Endothelial cell (in vitro differentiated cells): Measurements from ENCODE around the gene TBCK. TPM values are rescaled to one million over a fixed set of nuclear protein-coding genes. Genes with fewer than 3 reads are reported as not detected.

Source experiments
- DNase-seq: peaks from one replicate; pipeline ENCODE4 v3.0.0; 2021; ENCODE audit warnings: low spot score
- H3K27ac Mint-ChIP-seq: one replicate; pipeline ENCODE4 v1.8.0; 2021; ENCODE audit warnings: mixed read lengths, inconsistent platforms; ENCODE audit not compliant: unreplicated experiment
- H3K27me3 Mint-ChIP-seq: one replicate; pipeline ENCODE4 v1.8.0; 2021; ENCODE audit warnings: mild to moderate bottlenecking, moderate library complexity, mixed read lengths, inconsistent platforms; ENCODE audit not compliant: unreplicated experiment
- H3K36me3 Mint-ChIP-seq: one replicate; pipeline ENCODE4 v1.8.0; 2021; ENCODE audit warnings: mild to moderate bottlenecking, low read depth, mixed read lengths, inconsistent platforms; ENCODE audit not compliant: unreplicated experiment
- H3K4me1 Mint-ChIP-seq: one replicate; pipeline ENCODE4 v1.8.0; 2021; ENCODE audit warnings: mild to moderate bottlenecking, mixed read lengths, inconsistent platforms; ENCODE audit not compliant: unreplicated experiment
- H3K4me3 Mint-ChIP-seq: one replicate; pipeline ENCODE4 v1.8.0; 2021; ENCODE audit warnings: mild to moderate bottlenecking, mixed read lengths, inconsistent platforms; ENCODE audit not compliant: unreplicated experiment
- H3K9me3 Mint-ChIP-seq: one replicate; pipeline ENCODE4 v1.8.0; 2021; ENCODE audit warnings: mixed read lengths, inconsistent platforms; ENCODE audit not compliant: unreplicated experiment
- total RNA-seq: library from RNA; stranded (reverse); fragmentation: NEBNext Ultra II Directional; extraction: Animal tissue kit (Norgen Biotek cat#: 25700); gene quantifications from one replicate; pipeline ENCODE4 v1.2.1, GENCODE V29; 2021; ENCODE audit not compliant: unreplicated experiment
- TF ChIP-seq, protein P1 (sequence below): fragments of 200-600 bp; sonication (generic); IDR thresholded peaks from one replicate; pipeline ENCODE4 v1.5.0; 2021; ENCODE audit warnings: antibody characterized with exemption; ENCODE audit not compliant: unreplicated experiment

The TBCK gene
- total RNA-seq, 1 donor from 2014 or later: 48.6 TPM

DNA sequence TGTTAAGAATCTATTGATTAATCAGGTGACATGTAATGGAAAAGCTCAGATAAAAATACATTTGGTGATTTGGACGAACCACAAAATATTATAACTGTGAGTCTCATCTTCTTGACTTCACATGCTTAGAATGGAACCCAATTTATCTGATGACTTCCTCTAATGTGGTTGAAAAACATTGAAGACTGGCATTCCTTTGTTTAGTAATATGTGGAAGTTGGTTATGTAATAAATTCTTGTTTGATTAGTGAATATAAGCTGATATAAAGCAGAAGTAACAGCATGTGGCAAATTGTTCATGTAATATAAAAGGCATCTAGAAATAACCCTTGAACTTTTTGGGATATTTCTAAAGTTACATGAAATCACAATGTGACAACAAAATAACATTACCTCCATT, 42.9 kb upstream of the TBCK start:
- Mint-ChIP-seq H3K27me3 (no peaks in the 10 kb centered on the region), H3K4me1 (peaks cover 2% of the 10 kb centered on the region), H3K4me3 (no peak overlapping the region), H3K27ac (no peak overlapping the region), H3K9me3 (no peaks in the 10 kb centered on the region), H3K36me3 (no peaks in the 10 kb centered on the region)
- TF ChIP-seq, protein P1, sequence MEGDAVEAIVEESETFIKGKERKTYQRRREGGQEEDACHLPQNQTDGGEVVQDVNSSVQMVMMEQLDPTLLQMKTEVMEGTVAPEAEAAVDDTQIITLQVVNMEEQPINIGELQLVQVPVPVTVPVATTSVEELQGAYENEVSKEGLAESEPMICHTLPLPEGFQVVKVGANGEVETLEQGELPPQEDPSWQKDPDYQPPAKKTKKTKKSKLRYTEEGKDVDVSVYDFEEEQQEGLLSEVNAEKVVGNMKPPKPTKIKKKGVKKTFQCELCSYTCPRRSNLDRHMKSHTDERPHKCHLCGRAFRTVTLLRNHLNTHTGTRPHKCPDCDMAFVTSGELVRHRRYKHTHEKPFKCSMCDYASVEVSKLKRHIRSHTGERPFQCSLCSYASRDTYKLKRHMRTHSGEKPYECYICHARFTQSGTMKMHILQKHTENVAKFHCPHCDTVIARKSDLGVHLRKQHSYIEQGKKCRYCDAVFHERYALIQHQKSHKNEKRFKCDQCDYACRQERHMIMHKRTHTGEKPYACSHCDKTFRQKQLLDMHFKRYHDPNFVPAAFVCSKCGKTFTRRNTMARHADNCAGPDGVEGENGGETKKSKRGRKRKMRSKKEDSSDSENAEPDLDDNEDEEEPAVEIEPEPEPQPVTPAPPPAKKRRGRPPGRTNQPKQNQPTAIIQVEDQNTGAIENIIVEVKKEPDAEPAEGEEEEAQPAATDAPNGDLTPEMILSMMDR: no peak
- no peak for DNase-seq

DNA sequence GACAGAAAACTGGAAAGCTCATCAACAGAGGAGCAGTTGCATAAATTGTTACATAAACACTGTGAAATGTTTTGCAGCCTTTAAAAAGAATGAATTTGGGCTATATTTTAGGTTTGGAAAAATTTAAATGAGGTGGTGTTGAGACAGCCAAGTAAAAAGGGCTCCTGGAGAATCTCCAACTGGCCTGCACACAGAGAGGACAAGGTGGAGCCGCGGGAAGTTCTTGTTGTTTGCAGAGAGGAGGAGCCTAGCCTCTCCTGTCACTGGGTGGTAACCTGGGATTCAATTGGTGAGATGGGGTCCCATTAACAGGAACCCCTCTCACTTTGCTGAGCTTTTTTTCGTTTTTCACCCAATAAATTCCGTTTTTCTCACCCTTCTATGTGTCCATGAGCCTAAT, 39.2 kb upstream of the TBCK start:
- DNase-seq: no peak
- TF ChIP-seq, protein P1: no peak
- Mint-ChIP-seq H3K4me3 (no peak overlapping the region), H3K27me3 (no peaks in the 10 kb centered on the region), H3K9me3 (no peaks in the 10 kb centered on the region), H3K4me1 (peaks cover 2% of the 10 kb centered on the region), H3K27ac (no peak overlapping the region), H3K36me3 (no peaks in the 10 kb centered on the region)

DNA sequence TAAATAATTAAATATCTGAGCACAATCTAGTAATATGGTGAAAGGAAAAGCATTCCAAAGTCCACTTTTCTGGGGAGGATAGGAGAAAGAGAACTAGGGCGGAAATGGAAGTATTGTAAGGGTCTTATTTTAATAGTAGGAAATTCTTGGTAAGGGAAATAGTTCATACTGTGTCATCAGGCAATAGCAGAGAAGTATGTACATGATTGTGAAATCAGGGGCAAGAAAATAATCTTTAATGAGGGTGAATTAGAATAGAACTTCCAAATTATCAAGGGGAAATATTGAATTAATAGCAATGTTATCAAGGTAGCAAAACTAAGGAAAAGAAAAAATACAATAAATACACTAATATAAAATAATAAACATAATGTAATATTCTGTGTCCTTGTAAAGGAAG, 37.8 kb upstream of the TBCK start:
- Mint-ChIP-seq H3K36me3 (no peaks in the 10 kb centered on the region), H3K27me3 (no peaks in the 10 kb centered on the region), H3K27ac (no peak overlapping the region), H3K4me3 (no peak overlapping the region), H3K4me1 (no peaks in the 10 kb centered on the region), H3K9me3 (no peaks in the 10 kb centered on the region)
- DNase-seq: no peak
- TF ChIP-seq, protein P1: no peak

DNA sequence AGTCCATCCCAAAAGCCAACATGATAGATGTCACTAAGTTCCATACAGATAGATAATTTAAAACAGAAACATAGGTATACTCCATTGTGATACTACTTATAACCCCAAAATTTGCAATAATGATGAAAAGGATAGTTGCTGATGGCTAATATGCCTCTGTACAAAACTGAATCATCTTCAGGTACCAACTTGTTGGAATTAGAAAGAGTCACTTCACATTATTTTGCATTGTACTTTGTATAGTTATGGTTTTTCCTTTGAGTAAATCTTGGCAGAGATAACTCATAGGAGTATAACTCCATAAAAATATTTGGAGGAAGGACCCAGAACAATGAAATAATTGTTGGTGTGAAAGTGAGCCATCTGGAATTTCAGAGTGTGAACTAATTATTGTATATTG, 35.0 kb upstream of the TBCK start:
- Mint-ChIP-seq H3K27ac (no peak overlapping the region), H3K9me3 (no peaks in the 10 kb centered on the region), H3K4me3 (no peak overlapping the region), H3K36me3 (no peaks in the 10 kb centered on the region), H3K4me1 (no peaks in the 10 kb centered on the region), H3K27me3 (no peaks in the 10 kb centered on the region)
- TF ChIP-seq, protein P1: no peak
- no peak for DNase-seq

DNA sequence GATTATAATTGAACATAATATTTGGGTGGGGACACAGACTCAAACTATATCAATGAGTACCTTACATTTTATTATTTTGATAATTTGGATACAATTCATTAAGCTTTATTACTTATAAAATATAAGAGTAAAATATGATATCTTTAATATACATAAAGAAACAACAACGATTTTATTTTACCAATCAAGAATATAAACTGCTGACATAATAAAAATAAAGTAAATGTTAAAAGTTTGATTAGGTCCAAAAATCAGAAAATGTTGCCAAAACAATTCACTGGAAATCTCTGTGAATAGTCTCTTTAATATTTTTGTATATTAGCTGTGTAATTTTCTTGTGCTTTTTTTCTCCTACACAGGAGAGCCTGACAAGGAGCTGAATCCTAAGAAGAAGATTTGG, 31.2 kb upstream of the TBCK start:
- TF ChIP-seq, protein P1: no peak
- no peak overlapping the region for H3K27ac Mint-ChIP-seq
- no peaks in the 10 kb centered on the region for H3K4me1 Mint-ChIP-seq
- H3K9me3 Mint-ChIP-seq: no peaks in the 10 kb centered on the region
- DNase-seq: no peak
- no peak overlapping the region for H3K4me3 Mint-ChIP-seq
- H3K36me3 Mint-ChIP-seq: no peaks in the 10 kb centered on the region
- no peaks in the 10 kb centered on the region for H3K27me3 Mint-ChIP-seq
